Fibroblast of lung (primary cell): ENCODE measurements around the gene SCD5. TPM values are rescaled to one million over a fixed set of nuclear protein-coding genes. Genes with fewer than 3 reads are reported as not detected.

ENCODE experiments used
- DNase-seq, 2 donors: peaks; one replicate each; pipeline versions ENCODE4 v3.0.0 to v3.0.0-alpha.2; 2010; ENCODE audit warnings: low read depth in 2 of 2
- H2AFZ ChIP-seq: 2 replicates; pipeline ENCODE4 v1.5.1; 2012; ENCODE audit warnings: low read length, control low read depth, inconsistent platforms
- H3K27ac ChIP-seq: 2 replicates; pipeline ENCODE4 v1.5.1; 2011; ENCODE audit warnings: low read length, control low read depth; ENCODE audit not compliant: insufficient read depth
- H3K27me3 ChIP-seq: 2 replicates; pipeline ENCODE4 v1.5.1; 2011; ENCODE audit warnings: mild to moderate bottlenecking, low read length; ENCODE audit not compliant: control insufficient read depth, insufficient read depth
- H3K36me3 ChIP-seq: 2 replicates; pipeline ENCODE4 v1.5.1; 2011; ENCODE audit warnings: low read length; ENCODE audit not compliant: control insufficient read depth, insufficient read depth
- H3K4me1 ChIP-seq: 2 replicates; pipeline ENCODE4 v1.5.1; 2011; ENCODE audit warnings: low read length; ENCODE audit not compliant: control insufficient read depth, insufficient read depth; ENCODE audit errors: extremely low read depth
- H3K4me2 ChIP-seq: 2 replicates; pipeline ENCODE4 v1.5.1; 2011; ENCODE audit warnings: low read length, control low read depth; ENCODE audit not compliant: insufficient read depth; ENCODE audit errors: extremely low read depth
- H3K4me3 ChIP-seq, 4 experiments: fragments of 200-600 bp in 1 of 4; sonication (generic) in 1 of 4; replicated peaks in 1 of 4; 2 replicates each; pipeline ENCODE4 v1.5.1; 2011 to 2016; ENCODE audit warnings: low read length in 4 of 4, low read depth in 3 of 4, mild to moderate bottlenecking in 3 of 4, control low read depth in 2 of 4, inconsistent platforms in 1 of 4, mixed read lengths in 1 of 4; ENCODE audit not compliant: insufficient read depth in 1 of 4; ENCODE audit errors: control extremely low read depth in 1 of 4
- H3K79me2 ChIP-seq: 2 replicates; pipeline ENCODE4 v1.5.1; 2012; ENCODE audit warnings: mild to moderate bottlenecking, low read length, inconsistent platforms; ENCODE audit not compliant: control insufficient read depth, insufficient read depth
- H3K9ac ChIP-seq: 2 replicates; pipeline ENCODE4 v1.5.1; 2011; ENCODE audit warnings: mild to moderate bottlenecking, low read length, control low read depth; ENCODE audit not compliant: insufficient read depth
- H3K9me3 ChIP-seq: 2 replicates; pipeline ENCODE4 v1.5.1; 2012; ENCODE audit warnings: low read depth, low read length; ENCODE audit not compliant: control insufficient read depth, insufficient read depth
- H4K20me1 ChIP-seq: 2 replicates; pipeline ENCODE4 v1.5.1; 2011; ENCODE audit warnings: low read length; ENCODE audit not compliant: control insufficient read depth, insufficient read depth; ENCODE audit errors: extremely low read depth
- EZH2 ChIP-seq: IDR thresholded peaks from 2 replicates; pipeline ENCODE4 v1.5.1; 2012; ENCODE audit warnings: low read length, control low read depth, mild to moderate bottlenecking; ENCODE audit errors: missing control alignments
- polyA plus RNA-seq, 2 donors: library from polyadenylated mRNA; depleted of rRNA in 1 of 2; stranded (reverse) in 1 of 2; unstranded in 1 of 2; fragments of >200 nt; gene quantifications; 2 replicates each; pipeline ENCODE4 v1.2.1, GENCODE V29; 2011 to 2012; ENCODE audit warnings: missing spikeins in 1 of 2
- total RNA-seq: library from RNA; depleted of rRNA; stranded (reverse); fragments of >200 nt; gene quantifications from 2 replicates; pipeline ENCODE4 v1.2.1, GENCODE V29; 2014
- TF ChIP-seq, protein P1 (sequence below), 2 donors: IDR thresholded peaks in 1 of 2; conservative IDR thresholded peaks in 1 of 2; 1 replicate in 1 of 2; 2 replicates in 1 of 2; pipeline ENCODE4 v1.5.1; 2011 to 2012; ENCODE audit warnings: low read length in 2 of 2, control low read depth in 1 of 2, inconsistent platforms in 1 of 2, low read depth in 1 of 2, mild to moderate bottlenecking in 1 of 2

Gene SCD5
- total and polyA plus RNA-seq, 2 donors (not counting 1 experiment from before 2014, with no cell fraction given): 4.9 to 11.4 TPM

DNA sequence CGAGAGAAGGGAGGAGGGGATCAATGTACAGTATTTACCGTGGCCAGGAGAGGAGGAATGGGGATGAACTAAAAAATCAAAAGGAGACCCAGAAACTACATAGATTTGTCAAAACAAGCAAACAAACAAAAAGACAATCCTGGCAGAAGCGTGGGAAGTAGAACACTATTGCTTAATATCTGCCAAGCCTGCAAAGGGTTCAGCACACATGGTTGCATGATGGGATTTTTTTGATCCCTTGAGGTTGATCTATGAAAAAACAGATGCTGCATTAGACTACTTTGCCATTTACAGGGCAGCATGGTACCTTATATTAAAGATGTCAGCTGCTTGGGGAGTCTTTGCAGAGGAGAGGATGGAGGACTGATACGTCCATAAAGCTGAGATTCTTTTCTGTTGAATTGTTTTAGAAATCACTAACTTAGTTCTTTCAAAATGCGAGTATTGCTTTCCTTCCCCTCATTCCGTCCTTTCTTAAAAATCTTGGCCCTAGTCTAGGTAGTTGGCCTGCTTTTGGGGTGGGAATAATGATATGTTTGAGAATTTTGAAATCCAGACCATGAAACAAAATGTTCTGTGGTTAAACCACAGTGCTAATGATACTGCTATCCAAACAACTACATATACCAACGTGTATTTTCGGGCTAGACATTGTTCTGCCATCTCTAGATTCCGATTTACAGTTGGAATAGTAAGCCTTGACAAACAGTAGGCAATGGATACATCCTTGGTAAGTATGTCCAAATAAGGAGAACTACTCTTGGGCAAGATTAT lies 197.2 kb downstream of the SCD5 start:
- Histone ChIP-seq H3K79me2 (no peaks in the 10 kb centered on the region), H2AFZ (no peak overlapping the region), H3K4me1 (no peaks in the 10 kb centered on the region), H3K4me2 (no peak overlapping the region), H3K36me3 (no peaks in the 10 kb centered on the region), H3K9ac (no peak overlapping the region), H3K27ac (no peak overlapping the region), H3K9me3 (no peaks in the 10 kb centered on the region), H3K27me3 (no peaks in the 10 kb centered on the region), H3K4me3 (no peak overlapping the region), H4K20me1 (no peaks in the 10 kb centered on the region)
- no peak for DNase-seq
- TF ChIP-seq, protein P1, sequence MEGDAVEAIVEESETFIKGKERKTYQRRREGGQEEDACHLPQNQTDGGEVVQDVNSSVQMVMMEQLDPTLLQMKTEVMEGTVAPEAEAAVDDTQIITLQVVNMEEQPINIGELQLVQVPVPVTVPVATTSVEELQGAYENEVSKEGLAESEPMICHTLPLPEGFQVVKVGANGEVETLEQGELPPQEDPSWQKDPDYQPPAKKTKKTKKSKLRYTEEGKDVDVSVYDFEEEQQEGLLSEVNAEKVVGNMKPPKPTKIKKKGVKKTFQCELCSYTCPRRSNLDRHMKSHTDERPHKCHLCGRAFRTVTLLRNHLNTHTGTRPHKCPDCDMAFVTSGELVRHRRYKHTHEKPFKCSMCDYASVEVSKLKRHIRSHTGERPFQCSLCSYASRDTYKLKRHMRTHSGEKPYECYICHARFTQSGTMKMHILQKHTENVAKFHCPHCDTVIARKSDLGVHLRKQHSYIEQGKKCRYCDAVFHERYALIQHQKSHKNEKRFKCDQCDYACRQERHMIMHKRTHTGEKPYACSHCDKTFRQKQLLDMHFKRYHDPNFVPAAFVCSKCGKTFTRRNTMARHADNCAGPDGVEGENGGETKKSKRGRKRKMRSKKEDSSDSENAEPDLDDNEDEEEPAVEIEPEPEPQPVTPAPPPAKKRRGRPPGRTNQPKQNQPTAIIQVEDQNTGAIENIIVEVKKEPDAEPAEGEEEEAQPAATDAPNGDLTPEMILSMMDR (conservative IDR thresholded peaks at IDR 0.05 in 1 of 2, IDR thresholded peaks at IDR 0.05 in 1 of 2; ENCODE audit: low read depth in 1 of 2, low read length in 2 of 2): no peak
- no peak for TF ChIP-seq EZH2

DNA sequence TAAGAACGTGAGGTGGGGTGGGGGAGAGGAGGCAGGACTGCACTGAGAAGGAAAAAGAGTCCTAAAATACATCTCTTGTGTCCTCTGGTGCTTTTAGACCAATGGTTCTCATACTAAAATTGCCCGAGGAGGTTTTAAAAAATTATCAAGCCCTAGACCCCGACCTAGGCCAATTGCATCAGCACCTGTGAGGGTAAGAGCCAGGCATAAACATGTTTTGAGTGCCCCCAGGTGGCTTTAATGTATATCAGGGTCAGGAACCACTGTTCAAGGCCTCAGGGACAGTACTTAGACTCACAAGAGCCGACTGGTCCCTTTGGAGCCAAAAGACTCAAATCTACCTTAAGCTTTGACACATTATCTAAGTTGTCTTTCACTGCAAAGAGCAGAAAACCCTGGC lies 199.3 kb downstream of the SCD5 start:
- Histone ChIP-seq H3K27ac (no peak overlapping the region), H3K4me1 (no peaks in the 10 kb centered on the region), H3K4me3 (no peak overlapping the region), H3K9ac (no peak overlapping the region), H3K9me3 (no peaks in the 10 kb centered on the region), H3K4me2 (no peak overlapping the region), H2AFZ (no peak overlapping the region), H3K79me2 (no peaks in the 10 kb centered on the region), H3K27me3 (no peaks in the 10 kb centered on the region), H4K20me1 (no peaks in the 10 kb centered on the region), H3K36me3 (no peaks in the 10 kb centered on the region)
- TF ChIP-seq, protein P1 (conservative IDR thresholded peaks at IDR 0.05 in 1 of 2, IDR thresholded peaks at IDR 0.05 in 1 of 2; ENCODE audit: low read depth in 1 of 2, low read length in 2 of 2): no peak
- TF ChIP-seq EZH2: no peak
- no peak for DNase-seq

DNA sequence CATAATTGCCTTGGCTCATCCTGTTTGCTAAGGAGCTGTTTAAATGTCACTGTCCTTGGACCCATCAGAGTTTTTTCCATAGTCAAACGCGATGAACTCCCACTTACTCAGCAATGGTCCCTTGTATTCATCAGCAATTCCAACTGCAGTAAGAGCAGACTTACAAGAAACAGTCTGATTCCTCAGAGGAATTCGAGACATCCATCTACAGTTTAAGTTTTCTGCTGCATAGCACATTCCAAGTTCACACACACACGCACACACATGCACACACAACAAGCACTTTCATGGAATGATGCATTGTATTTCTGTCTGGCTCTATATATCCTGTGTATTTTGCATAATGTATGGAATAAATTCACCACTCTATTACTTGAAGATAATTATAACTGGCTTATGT lies 204.1 kb downstream of the SCD5 start:
- H3K9ac ChIP-seq: no peak overlapping the region
- TF ChIP-seq, protein P1 (conservative IDR thresholded peaks at IDR 0.05 in 1 of 2, IDR thresholded peaks at IDR 0.05 in 1 of 2; ENCODE audit: low read depth in 1 of 2, low read length in 2 of 2): no peak
- no peak for TF ChIP-seq EZH2
- no peaks in the 10 kb centered on the region for H3K27me3 ChIP-seq
- H3K4me2 ChIP-seq: no peak overlapping the region
- H2AFZ ChIP-seq: no peak overlapping the region
- H3K36me3 ChIP-seq: no peaks in the 10 kb centered on the region
- DNase-seq: peak in 1 of 2 donors; percentile 30
- H4K20me1 ChIP-seq: no peaks in the 10 kb centered on the region
- H3K4me3 ChIP-seq: no peak overlapping the region
- H3K4me1 ChIP-seq: no peaks in the 10 kb centered on the region
- no peak overlapping the region for H3K27ac ChIP-seq
- H3K9me3 ChIP-seq: no peaks in the 10 kb centered on the region
- H3K79me2 ChIP-seq: no peaks in the 10 kb centered on the region
